ENCODE results near the gene EPHB6.
A peak's percentile ranks its signal among the peaks of the same experiment; 100 is the strongest.

Gene EPHB6

GRCh38 chr7:142836426-142836825, 18.4 kb upstream of the EPHB6 start:
- Histone ChIP-seq H3K9ac (ENCODE audit: low read length) (no peak overlapping the region), H3K36me3 (ENCODE audit: control insufficient read depth, insufficient read depth, low read length) (no peaks in the 10 kb centered on the region), H3K4me1 (ENCODE audit: control insufficient read depth, insufficient read depth, low read length) (no peaks in the 10 kb centered on the region; the same call in 1 of the 2 replicates), H3K9me3 (ENCODE audit: control insufficient read depth, insufficient read depth, low read depth, low read length) (no peaks in the 10 kb centered on the region), H3K27me3 (ENCODE audit: control insufficient read depth, insufficient read depth, low read length) (no peaks in the 10 kb centered on the region), H3K4me3 (ENCODE audit: low read depth, low read length) (no peak overlapping the region), H3K27ac (ENCODE audit: low read depth, low read length) (no peak overlapping the region)

DNA sequence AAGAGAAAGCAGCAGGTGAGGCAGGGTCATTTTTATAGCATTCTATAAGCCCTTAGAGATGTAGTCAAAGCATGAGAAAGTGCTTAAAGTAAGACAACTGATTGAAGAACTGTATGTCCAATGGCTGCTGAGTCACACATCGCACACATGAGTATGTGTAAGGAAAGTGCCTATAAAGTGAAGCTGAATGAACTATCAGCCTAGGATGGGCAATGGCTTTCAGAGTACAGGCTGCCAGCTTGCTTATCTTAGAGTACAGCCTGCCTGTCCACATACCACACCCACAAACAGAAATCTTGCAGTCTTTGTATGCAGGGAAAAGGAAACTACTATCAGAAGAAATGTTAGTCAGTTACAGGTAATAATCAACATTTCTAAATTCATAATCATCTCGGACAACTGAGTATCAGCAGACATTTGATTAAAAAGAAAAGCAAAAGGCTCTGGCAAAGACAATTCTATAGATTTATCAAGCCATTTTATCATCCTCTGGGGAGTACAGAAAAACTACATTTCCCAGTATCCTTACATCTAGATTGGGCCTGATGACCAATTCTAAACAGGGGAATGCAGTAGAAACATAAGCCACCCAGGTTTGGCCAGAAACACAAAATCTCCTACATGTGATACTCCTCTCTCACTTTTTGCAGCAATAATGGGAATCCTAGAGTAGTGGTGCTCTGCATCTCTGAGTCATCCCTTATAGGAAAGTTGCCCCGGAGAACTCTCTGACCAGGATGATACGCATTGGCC, 16.2 kb upstream of the EPHB6 start:
- Histone ChIP-seq H3K27me3 (ENCODE audit: control insufficient read depth, insufficient read depth, low read length) (no peaks in the 10 kb centered on the region), H3K9ac (ENCODE audit: low read length) (no peak overlapping the region), H3K27ac (ENCODE audit: low read depth, low read length) (no peak overlapping the region), H3K9me3 (ENCODE audit: control insufficient read depth, insufficient read depth, low read depth, low read length) (no peaks in the 10 kb centered on the region), H3K4me3 (ENCODE audit: low read depth, low read length) (no peak overlapping the region), H3K4me1 (ENCODE audit: control insufficient read depth, insufficient read depth, low read length) (no peaks in the 10 kb centered on the region; the same call in 1 of the 2 replicates), H3K36me3 (ENCODE audit: control insufficient read depth, insufficient read depth, low read length) (no peaks in the 10 kb centered on the region)

DNA sequence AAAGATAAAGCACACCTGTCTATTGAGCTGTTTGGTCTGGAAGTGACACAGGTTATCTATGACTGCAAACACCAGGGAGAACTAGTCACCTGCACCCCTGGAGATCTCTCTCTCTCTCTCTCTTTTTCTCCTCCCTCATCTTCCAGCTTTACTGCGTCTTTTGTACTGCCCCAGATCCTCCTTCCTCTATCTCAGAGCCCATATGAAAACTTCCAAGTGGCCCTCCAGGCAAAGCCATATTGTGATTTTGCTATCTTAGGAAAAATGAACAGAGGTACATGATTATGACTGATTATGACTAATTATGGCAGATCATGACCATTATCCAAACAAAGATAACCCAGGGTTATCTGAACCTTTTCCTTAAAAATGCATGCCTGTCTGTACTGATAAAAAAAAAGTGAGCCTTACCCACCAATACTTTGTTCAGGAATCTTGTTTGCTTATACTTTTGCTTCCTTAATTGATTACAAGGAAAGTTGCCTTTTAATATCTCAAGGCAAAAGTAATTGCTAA, 12.6 kb upstream of the EPHB6 start:
- H3K4me3 ChIP-seq (ENCODE audit: low read depth, low read length) = no peak overlapping the region
- H3K9me3 ChIP-seq (ENCODE audit: control insufficient read depth, insufficient read depth, low read depth, low read length) = no peaks in the 10 kb centered on the region
- H3K27me3 ChIP-seq (ENCODE audit: control insufficient read depth, insufficient read depth, low read length) = no peaks in the 10 kb centered on the region
- no peak overlapping the region for H3K9ac ChIP-seq (ENCODE audit: low read length)
- H3K36me3 ChIP-seq (ENCODE audit: control insufficient read depth, insufficient read depth, low read length) = no peaks in the 10 kb centered on the region
- H3K27ac ChIP-seq (ENCODE audit: low read depth, low read length) = no peak overlapping the region
- H3K4me1 ChIP-seq (ENCODE audit: control insufficient read depth, insufficient read depth, low read length) = no peaks in the 10 kb centered on the region

DNA sequence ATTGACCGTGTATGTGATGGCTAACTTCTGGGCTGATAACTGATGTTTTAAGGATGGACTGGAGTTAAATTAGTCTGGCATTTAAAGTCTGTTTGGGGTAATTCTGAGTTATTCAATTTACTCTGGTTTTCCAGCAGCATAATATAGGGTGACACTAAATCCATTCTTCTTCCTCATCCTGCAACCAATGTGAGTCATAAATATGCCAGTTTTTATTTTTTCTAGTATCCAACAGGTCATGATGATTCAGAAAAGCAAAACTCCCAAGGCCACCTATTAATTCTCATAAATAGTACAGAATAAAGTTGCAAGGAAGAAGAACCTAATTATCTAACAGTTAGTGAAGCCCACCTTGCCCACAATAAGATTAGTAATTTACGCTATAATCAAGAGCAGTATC, 7.5 kb upstream of the EPHB6 start:
- no peak overlapping the region for H3K9ac ChIP-seq (ENCODE audit: low read length)
- 0 out of 2 replicates have a peak, but pooled peaks cover 3% of the 10 kb centered on the region for H3K27me3 ChIP-seq (ENCODE audit: control insufficient read depth, insufficient read depth, low read length)
- no peaks in the 10 kb centered on the region for H3K9me3 ChIP-seq (ENCODE audit: control insufficient read depth, insufficient read depth, low read depth, low read length)
- no peaks in the 10 kb centered on the region for H3K4me1 ChIP-seq (ENCODE audit: control insufficient read depth, insufficient read depth, low read length)
- H3K27ac ChIP-seq (ENCODE audit: low read depth, low read length) = no peak overlapping the region
- H3K36me3 ChIP-seq (ENCODE audit: control insufficient read depth, insufficient read depth, low read length) = no peaks in the 10 kb centered on the region
- H3K4me3 ChIP-seq (ENCODE audit: low read depth, low read length) = no peak overlapping the region

GRCh38 chr7:142851269-142851668, 3.6 kb upstream of the EPHB6 start:
- Histone ChIP-seq H3K27me3 (ENCODE audit: control insufficient read depth, insufficient read depth, low read length) (peaks cover 26% of the 10 kb centered on the region), H3K27ac (ENCODE audit: low read depth, low read length) (no peak overlapping the region), H3K4me3 (ENCODE audit: low read depth, low read length) (no peak overlapping the region), H3K36me3 (ENCODE audit: control insufficient read depth, insufficient read depth, low read length) (no peaks in the 10 kb centered on the region), H3K9ac (ENCODE audit: low read length) (no peak overlapping the region), H3K9me3 (ENCODE audit: control insufficient read depth, insufficient read depth, low read depth, low read length) (no peaks in the 10 kb centered on the region), H3K4me1 (ENCODE audit: control insufficient read depth, insufficient read depth, low read length) (peaks cover 8% of the 10 kb centered on the region; the same call in 1 of the 2 replicates)

- H3K4me1 ChIP-seq (ENCODE audit: control insufficient read depth, insufficient read depth, low read length) = peaks cover 8% of the 10 kb centered on the region; the same call in 1 of the 2 replicates
- H3K27me3 ChIP-seq (ENCODE audit: control insufficient read depth, insufficient read depth, low read length) = peaks cover 33% of the 10 kb centered on the region
- H3K9ac ChIP-seq (ENCODE audit: low read length) = no peak overlapping the region
- no peaks in the 10 kb centered on the region for H3K9me3 ChIP-seq (ENCODE audit: control insufficient read depth, insufficient read depth, low read depth, low read length)
- H3K27ac ChIP-seq (ENCODE audit: low read depth, low read length) = no peak overlapping the region
- H3K36me3 ChIP-seq (ENCODE audit: control insufficient read depth, insufficient read depth, low read length) = no peaks in the 10 kb centered on the region
- no peak overlapping the region for H3K4me3 ChIP-seq (ENCODE audit: low read depth, low read length)
These were observed 3.0 kb upstream of the EPHB6 start for GRCh38 chr7:142851919-142852318.

DNA sequence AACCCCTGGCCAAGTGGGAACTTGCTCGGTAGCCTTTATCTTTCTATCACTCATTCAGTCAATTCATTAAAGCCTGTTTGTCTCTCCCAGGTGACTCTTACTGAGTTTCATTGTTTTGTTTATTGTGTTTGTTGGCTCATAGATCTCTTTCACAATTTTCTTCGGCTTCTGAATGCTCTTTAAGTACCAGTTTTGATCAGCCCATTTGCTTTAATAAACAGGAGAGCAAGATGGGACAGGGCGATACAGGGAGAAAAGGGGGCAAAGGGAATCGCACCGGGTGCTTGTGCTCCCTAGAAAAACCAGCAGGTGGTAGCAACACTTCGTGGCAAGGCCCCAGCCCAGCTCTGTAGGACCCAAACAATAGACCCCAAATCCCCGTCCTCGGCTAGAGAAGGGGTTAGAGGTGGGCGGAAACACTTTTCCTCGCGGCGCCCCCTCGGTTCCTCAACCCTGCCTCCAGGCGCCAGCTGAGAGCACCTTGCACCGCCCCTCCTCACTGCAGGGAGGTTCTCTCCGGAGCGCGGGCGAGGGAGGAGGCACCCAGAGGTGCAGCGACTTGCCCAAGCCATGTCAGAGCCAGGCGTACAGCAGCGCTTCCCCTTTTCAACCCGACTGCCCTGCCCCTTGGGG, 1.0 kb upstream of the EPHB6 start:
- Histone ChIP-seq H3K4me1 (ENCODE audit: control insufficient read depth, insufficient read depth, low read length) (peaks cover 8% of the 10 kb centered on the region; the same call in 1 of the 2 replicates), H3K4me3 (ENCODE audit: low read depth, low read length) (peak overlapping the region; percentile 98), H3K36me3 (ENCODE audit: control insufficient read depth, insufficient read depth, low read length) (no peaks in the 10 kb centered on the region), H3K9ac (ENCODE audit: low read length) (peak overlapping the region; percentile 39), H3K27ac (ENCODE audit: low read depth, low read length) (no peak overlapping the region), H3K9me3 (ENCODE audit: control insufficient read depth, insufficient read depth, low read depth, low read length) (no peaks in the 10 kb centered on the region), H3K27me3 (ENCODE audit: control insufficient read depth, insufficient read depth, low read length) (peaks cover 41% of the 10 kb centered on the region)

GRCh38 chr7:142855114-142855743, 353 bp downstream of the EPHB6 start:
- peaks cover 8% of the 10 kb centered on the region; the same call in 1 of the 2 replicates for H3K4me1 ChIP-seq (ENCODE audit: control insufficient read depth, insufficient read depth, low read length)
- no peak overlapping the region for H3K9ac ChIP-seq (ENCODE audit: low read length)
- no peak overlapping the region for H3K27ac ChIP-seq (ENCODE audit: low read depth, low read length)

GRCh38 chr7:142855756-142856564, 1.1 kb downstream of the EPHB6 start:
- no peaks in the 10 kb centered on the region for H3K36me3 ChIP-seq (ENCODE audit: control insufficient read depth, insufficient read depth, low read length)
- H3K9ac ChIP-seq (ENCODE audit: low read length) = no peak overlapping the region
- H3K9me3 ChIP-seq (ENCODE audit: control insufficient read depth, insufficient read depth, low read depth, low read length) = no peaks in the 10 kb centered on the region
- peaks cover 8% of the 10 kb centered on the region; the same call in 1 of the 2 replicates for H3K4me1 ChIP-seq (ENCODE audit: control insufficient read depth, insufficient read depth, low read length)
- peak overlapping the region; percentile 98 for H3K4me3 ChIP-seq (ENCODE audit: low read depth, low read length)
- H3K27me3 ChIP-seq (ENCODE audit: control insufficient read depth, insufficient read depth, low read length) = peaks cover 43% of the 10 kb centered on the region
- no peak overlapping the region for H3K27ac ChIP-seq (ENCODE audit: low read depth, low read length)

More at GRCh38 chr7:142855114-142855743, 353 bp downstream of the EPHB6 start:
- Histone ChIP-seq H3K4me3 (ENCODE audit: low read depth, low read length) (peak overlapping the region; percentile 98), H3K9me3 (ENCODE audit: control insufficient read depth, insufficient read depth, low read depth, low read length) (no peaks in the 10 kb centered on the region), H3K27me3 (ENCODE audit: control insufficient read depth, insufficient read depth, low read length) (peaks cover 45% of the 10 kb centered on the region), H3K36me3 (ENCODE audit: control insufficient read depth, insufficient read depth, low read length) (no peaks in the 10 kb centered on the region)

GRCh38 chr7:142856565-142857245, 1.8 kb downstream of the EPHB6 start:
- peaks cover 43% of the 10 kb centered on the region for H3K27me3 ChIP-seq (ENCODE audit: control insufficient read depth, insufficient read depth, low read length)
- H3K9ac ChIP-seq (ENCODE audit: low read length) = no peak overlapping the region
- H3K4me1 ChIP-seq (ENCODE audit: control insufficient read depth, insufficient read depth, low read length) = peaks cover 10% of the 10 kb centered on the region; the same call in 1 of the 2 replicates
- no peak overlapping the region for H3K27ac ChIP-seq (ENCODE audit: low read depth, low read length)
- no peaks in the 10 kb centered on the region for H3K36me3 ChIP-seq (ENCODE audit: control insufficient read depth, insufficient read depth, low read length)
- no peak overlapping the region for H3K4me3 ChIP-seq (ENCODE audit: low read depth, low read length)
- H3K9me3 ChIP-seq (ENCODE audit: control insufficient read depth, insufficient read depth, low read depth, low read length) = no peaks in the 10 kb centered on the region

All from HUES6 (cell line).